ENCODE measurements around the gene PPP1R1C.

GRCh38 chr2:181971032-181971431 lies 14.6 kb upstream of the PPP1R1C start:
- TF ChIP-seq CTCF (IDR thresholded peaks at IDR 0.05; ENCODE audit: low read depth, low read length, missing input control) (no peak), ZBTB33 (IDR thresholded peaks at IDR 0.05) (no peak), FOXA1 (IDR thresholded peaks at IDR 0.05) (no peak), RAD21 (IDR thresholded peaks at IDR 0.05) (no peak), SP1 (IDR thresholded peaks at IDR 0.05) (no peak), MAX (IDR thresholded peaks at IDR 0.05) (no peak), YY1 (IDR thresholded peaks at IDR 0.05) (no peak), JUND (IDR thresholded peaks at IDR 0.05) (no peak), HNF4G (IDR thresholded peaks at IDR 0.05) (no peak), REST (IDR thresholded peaks at IDR 0.05) (no peak), TAF1 (conservative IDR thresholded peaks at IDR 0.05) (no peak)

Data from liver (tissue), 3 donors.